OCI-LY7 (cell line): ENCODE measurements around the gene GYS2. TPM values are rescaled to one million over a fixed set of nuclear protein-coding genes. Genes with fewer than 3 reads are reported as not detected.
A peak's percentile ranks its signal among the peaks of the same experiment; 100 is the strongest.

Experiments used
- BruUV-seq: library from RNA; stranded (reverse); fragments of 400-500 nt; replicated peaks from 2 replicates; lab custom pipeline; 2021; lab: Mats Ljungman, UMichigan
- CTCF ChIA-PET: fragments of 300-600 bp; sonication (Branson Sonifier 250); formaldehyde crosslinking; loops from one replicate; lab custom pipeline; 2022; ENCODE audit warnings: antibody characterized with exemption; ENCODE audit not compliant: unreplicated experiment; lab: Charles Lee
- POLR2A ChIA-PET: fragments of 300-600 bp; sonication (Branson Sonifier 250); formaldehyde crosslinking; loops from one replicate; lab custom pipeline; 2022; ENCODE audit warnings: antibody characterized with exemption; lab: Charles Lee
- DNase-seq: peaks from one replicate; pipeline ENCODE4 v3.0.0-alpha.2; 2015; ENCODE audit warnings: low spot score
- H2AFZ ChIP-seq: fragments of 200-600 bp; sonication (generic), shearing (Covaris generic); 2 replicates; pipeline ENCODE4 v1.6.1; 2014; ENCODE audit warnings: mild to moderate bottlenecking, antibody characterized with exemption, low read length, moderate library complexity
- H3K27ac ChIP-seq: fragments of 200-600 bp; sonication (generic); 2 replicates; pipeline ENCODE4 v1.5.1; 2014; ENCODE audit warnings: mixed run types, low read depth, mild to moderate bottlenecking, moderate library complexity, low read length, inconsistent platforms; ENCODE audit not compliant: poor library complexity, severe bottlenecking
- H3K36me3 ChIP-seq: fragments of 200-600 bp; sonication (generic); 2 replicates; pipeline ENCODE4 v1.6.1; 2014; ENCODE audit warnings: mild to moderate bottlenecking, antibody characterized with exemption, low read length, moderate library complexity, mixed read lengths; ENCODE audit not compliant: insufficient read depth
- H3K4me1 ChIP-seq: fragments of 200-600 bp; sonication (generic); 2 replicates; pipeline ENCODE4 v1.5.1; 2014; ENCODE audit warnings: mild to moderate bottlenecking, low read length; ENCODE audit not compliant: insufficient read depth, poor library complexity, severe bottlenecking
- H3K4me2 ChIP-seq: fragments of 200-600 bp; sonication (generic); 2 replicates; pipeline ENCODE4 v1.6.1; 2014; ENCODE audit warnings: mild to moderate bottlenecking, low read length
- H3K4me3 ChIP-seq: fragments of 200-600 bp; sonication (generic); 2 replicates; pipeline ENCODE4 v1.5.1; 2014; ENCODE audit warnings: mild to moderate bottlenecking, low read depth, low read length; ENCODE audit not compliant: poor library complexity, severe bottlenecking
- H3K79me2 ChIP-seq: fragments of 200-600 bp; sonication (generic); 2 replicates; pipeline ENCODE4 v1.6.1; 2016; ENCODE audit warnings: low read depth, mild to moderate bottlenecking, low read length, moderate library complexity, mixed read lengths; ENCODE audit not compliant: insufficient read depth
- H3K9me2 ChIP-seq: fragments of 200-600 bp; sonication (generic); 2 replicates; pipeline ENCODE4 v1.6.1; 2016; ENCODE audit warnings: mild to moderate bottlenecking, low read length, mixed read lengths; ENCODE audit not compliant: insufficient read depth
- H3K9me3 ChIP-seq: fragments of 200-600 bp; sonication (generic); 2 replicates; pipeline ENCODE4 v1.6.1; 2014; ENCODE audit warnings: mild to moderate bottlenecking, mixed run types, low read length, mixed read lengths
- H4K20me1 ChIP-seq: fragments of 200-600 bp; sonication (generic); 2 replicates; pipeline ENCODE4 v1.6.1; 2014; ENCODE audit warnings: mild to moderate bottlenecking, antibody characterized with exemption, low read length, moderate library complexity, mixed read lengths; ENCODE audit not compliant: insufficient read depth
- EZH2phosphoT487 ChIP-seq: fragments of 200-600 bp; sonication (generic); IDR thresholded peaks from 2 replicates; pipeline ENCODE4 v1.6.1; 2018; ENCODE audit warnings: low read depth, borderline replicate concordance, mild to moderate bottlenecking, mixed run types, antibody characterized with exemption, low read length, moderate library complexity, mixed read lengths
- intact Hi-C: fragments of 100-400 bp; cut with micrococcal nuclease; formaldehyde crosslinking; loops from one replicate; pipeline ENCODE4 v1.10.0; 2022; ENCODE audit not compliant: unreplicated experiment
- total RNA-seq, 2 experiments: library from RNA; depleted of rRNA in 1 of 2; stranded (reverse); fragments of >200 nt in 1 of 2; shearing (Covaris generic) in 1 of 2; gene quantifications; 2 replicates each; pipeline ENCODE4 v1.2.3, GENCODE V29; 2014 to 2022
- TF ChIP-seq, protein P1 (sequence below): fragments of 200-600 bp; sonication (generic); conservative IDR thresholded peaks from 2 replicates; pipeline ENCODE4 v1.5.1; 2014; ENCODE audit warnings: mild to moderate bottlenecking, antibody characterized with exemption, low read length, moderate library complexity, mixed read lengths

GYS2 gene
- total RNA-seq, 2 experiments from 2014 or later, result not detected

GRCh38 chr12:21538061-21538653, 66.5 kb downstream of the GYS2 start:
- no peak overlapping the region for H3K4me3 ChIP-seq
- H3K36me3 ChIP-seq, result no peaks in the 10 kb centered on the region
- no peak for TF ChIP-seq EZH2phosphoT487
- TF ChIP-seq, protein P1, sequence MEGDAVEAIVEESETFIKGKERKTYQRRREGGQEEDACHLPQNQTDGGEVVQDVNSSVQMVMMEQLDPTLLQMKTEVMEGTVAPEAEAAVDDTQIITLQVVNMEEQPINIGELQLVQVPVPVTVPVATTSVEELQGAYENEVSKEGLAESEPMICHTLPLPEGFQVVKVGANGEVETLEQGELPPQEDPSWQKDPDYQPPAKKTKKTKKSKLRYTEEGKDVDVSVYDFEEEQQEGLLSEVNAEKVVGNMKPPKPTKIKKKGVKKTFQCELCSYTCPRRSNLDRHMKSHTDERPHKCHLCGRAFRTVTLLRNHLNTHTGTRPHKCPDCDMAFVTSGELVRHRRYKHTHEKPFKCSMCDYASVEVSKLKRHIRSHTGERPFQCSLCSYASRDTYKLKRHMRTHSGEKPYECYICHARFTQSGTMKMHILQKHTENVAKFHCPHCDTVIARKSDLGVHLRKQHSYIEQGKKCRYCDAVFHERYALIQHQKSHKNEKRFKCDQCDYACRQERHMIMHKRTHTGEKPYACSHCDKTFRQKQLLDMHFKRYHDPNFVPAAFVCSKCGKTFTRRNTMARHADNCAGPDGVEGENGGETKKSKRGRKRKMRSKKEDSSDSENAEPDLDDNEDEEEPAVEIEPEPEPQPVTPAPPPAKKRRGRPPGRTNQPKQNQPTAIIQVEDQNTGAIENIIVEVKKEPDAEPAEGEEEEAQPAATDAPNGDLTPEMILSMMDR, result no peak
- H2AFZ ChIP-seq, result no peak overlapping the region
- no peaks in the 10 kb centered on the region for H3K4me1 ChIP-seq
- H3K79me2 ChIP-seq, result no peaks in the 10 kb centered on the region
- CTCF ChIA-PET, result no interaction called here
- H3K4me2 ChIP-seq, result no peak overlapping the region
- H3K9me3 ChIP-seq, result no peaks in the 10 kb centered on the region
- no peaks in the 10 kb centered on the region for H3K9me2 ChIP-seq
- no peak for DNase-seq
- no peaks in the 10 kb centered on the region for H4K20me1 ChIP-seq
- H3K27ac ChIP-seq, result no peak overlapping the region
- POLR2A ChIA-PET, result interaction anchor here (0.6 to 1.8 kb wide), 5 partner anchors 13 to 60 kb away, joined by 3 to 6 read pairs (median 3); no protein-coding TSS in a partner anchor
- BruUV-seq, result no TSS peak
- intact Hi-C loops, result no loop called here

DNA sequence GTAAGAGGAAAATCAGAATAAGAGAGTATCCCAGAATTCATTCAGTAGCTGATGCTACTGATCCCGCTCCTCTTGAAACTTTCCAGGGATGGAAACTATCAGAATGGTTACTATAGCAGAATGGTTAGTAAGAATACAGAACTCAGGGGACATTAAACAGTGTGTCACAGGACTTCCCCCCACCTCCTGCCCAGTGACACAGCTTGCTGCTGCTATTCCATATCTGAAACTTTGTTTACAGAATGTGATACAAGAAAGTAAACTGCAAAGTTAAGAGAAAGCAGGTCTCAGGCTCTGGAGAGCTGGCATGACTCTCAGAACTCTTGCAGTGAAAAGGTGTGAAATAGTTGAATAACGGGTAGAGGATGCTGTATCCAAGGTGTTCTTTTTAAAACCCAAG, 75.2 kb downstream of the GYS2 start:
- DNase-seq, result no peak
- no peaks in the 10 kb centered on the region for H3K79me2 ChIP-seq
- TF ChIP-seq, protein P1, result no peak
- TF ChIP-seq EZH2phosphoT487, result no peak
- H3K9me3 ChIP-seq, result no peaks in the 10 kb centered on the region
- no peak overlapping the region for H3K4me2 ChIP-seq
- H3K27ac ChIP-seq, result no peak overlapping the region
- H3K4me1 ChIP-seq, result peaks cover 24% of the 10 kb centered on the region
- ChIA-PET POLR2A (interaction anchor here (0.7 to 0.9 kb wide), 2 partner anchors 30 to 996 kb away, joined by 3 read pairs; no protein-coding TSS in a partner anchor), CTCF (no interaction called here)
- no peaks in the 10 kb centered on the region for H4K20me1 ChIP-seq
- intact Hi-C loops, result loop anchor here (5.0 kb wide), 1 partner anchor 128 kb away; the partner anchor contains the start of gene LDHB
- H3K36me3 ChIP-seq, result no peaks in the 10 kb centered on the region
- H2AFZ ChIP-seq, result no peak overlapping the region
- no TSS peak for BruUV-seq
- H3K9me2 ChIP-seq, result no peaks in the 10 kb centered on the region
- no peak overlapping the region for H3K4me3 ChIP-seq

DNA sequence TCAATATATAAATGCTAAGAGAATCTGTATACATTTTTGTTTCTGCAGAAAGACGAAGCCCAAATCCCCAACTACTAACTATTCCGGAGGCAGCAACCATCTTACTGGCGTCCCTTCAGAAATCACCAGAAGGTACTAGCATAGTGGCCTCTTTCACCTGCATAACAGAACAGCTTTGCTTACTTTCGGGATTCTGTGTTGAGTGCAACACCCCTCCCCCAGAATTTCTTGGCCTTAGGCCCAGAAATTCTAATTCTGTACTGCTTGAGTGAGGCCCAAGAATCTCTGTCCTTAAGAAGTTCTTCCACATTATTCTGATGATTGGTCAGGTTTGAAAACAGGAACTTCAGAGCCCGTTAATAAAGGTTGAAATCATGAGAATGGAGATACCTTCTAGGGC, 75.7 kb downstream of the GYS2 start:
- no peaks in the 10 kb centered on the region for H4K20me1 ChIP-seq
- no TSS peak for BruUV-seq
- DNase-seq, result no peak
- H3K4me1 ChIP-seq, result peaks cover 24% of the 10 kb centered on the region
- ChIA-PET CTCF (interaction anchor here (1.0 kb wide), 1 partner anchor 92 kb away, joined by 3 read pairs; the partner anchor contains the start of gene PYROXD1), POLR2A (interaction anchor here (0.6 to 1.3 kb wide), 5 partner anchors 30 to 997 kb away, joined by 3 read pairs; partner anchors contain the start of gene LDHB)
- peak overlapping the region; percentile 14 for H2AFZ ChIP-seq
- no peaks in the 10 kb centered on the region for H3K9me2 ChIP-seq
- no peaks in the 10 kb centered on the region for H3K9me3 ChIP-seq
- H3K4me2 ChIP-seq, result no peak overlapping the region
- intact Hi-C loops, result loop anchor here (5.0 kb wide), 1 partner anchor 128 kb away; the partner anchor contains the start of gene LDHB
- no peaks in the 10 kb centered on the region for H3K36me3 ChIP-seq
- H3K4me3 ChIP-seq, result no peak overlapping the region
- TF ChIP-seq, protein P1, result no peak
- no peak for TF ChIP-seq EZH2phosphoT487
- H3K27ac ChIP-seq, result no peak overlapping the region
- no peaks in the 10 kb centered on the region for H3K79me2 ChIP-seq
